Retinal pigment epithelial cell (primary cell): ENCODE results near the gene STX1B.

Source experiments
- DNase-seq: peaks from one replicate; pipeline ENCODE4 v3.0.0-alpha.2; 2010; ENCODE audit warnings: low read depth
- H3K4me3 ChIP-seq: 2 replicates; pipeline ENCODE4 v1.5.1; 2011; ENCODE audit warnings: mild to moderate bottlenecking, low read length, control low read depth, moderate library complexity
- CTCF ChIP-seq: conservative IDR thresholded peaks from 2 replicates; pipeline ENCODE4 v1.5.1; 2011; ENCODE audit warnings: low read depth, low read length, control low read depth, inconsistent platforms

Gene STX1B

GRCh38 chr16:30996324-30996984 lies 14.0 kb downstream of the STX1B start:
- H3K4me3 ChIP-seq: peak overlapping the region; percentile 51
- DNase-seq: no peak
- no peak for TF ChIP-seq CTCF

GRCh38 chr16:30995927-30996323 lies 14.5 kb downstream of the STX1B start:
- TF ChIP-seq CTCF: no peak
- no peak overlapping the region for H3K4me3 ChIP-seq

GRCh38 chr16:30992931-30993816 lies 17.3 kb downstream of the STX1B start:
- no peak for TF ChIP-seq CTCF
- H3K4me3 ChIP-seq: no peak overlapping the region
- DNase-seq: no peak

More at GRCh38 chr16:30995927-30996323, 14.5 kb downstream of the STX1B start:
- no peak for DNase-seq

GRCh38 chr16:30992276-30992780 lies 18.1 kb downstream of the STX1B start:
- no peak for DNase-seq
- TF ChIP-seq CTCF: no peak

GRCh38 chr16:30991052-30991451 lies 19.4 kb downstream of the STX1B start:
- no peak for TF ChIP-seq CTCF
- no peak overlapping the region for H3K4me3 ChIP-seq

More at GRCh38 chr16:30992276-30992780, 18.1 kb downstream of the STX1B start:
- H3K4me3 ChIP-seq: no peak overlapping the region

GRCh38 chr16:30990105-30990504 lies 20.3 kb downstream of the STX1B start:
- no peak for TF ChIP-seq CTCF
- H3K4me3 ChIP-seq: no peak overlapping the region
- no peak for DNase-seq

More at GRCh38 chr16:30991052-30991451, 19.4 kb downstream of the STX1B start:
- DNase-seq: no peak
